Measurements from ENCODE around the gene HOXC12. TPM values are rescaled to one million over a fixed set of nuclear protein-coding genes. Genes with fewer than 3 reads are reported as not detected.

The HOXC12 gene
- total RNA-seq, 1 donor from 2014 or later, result 0.22 TPM

DNA sequence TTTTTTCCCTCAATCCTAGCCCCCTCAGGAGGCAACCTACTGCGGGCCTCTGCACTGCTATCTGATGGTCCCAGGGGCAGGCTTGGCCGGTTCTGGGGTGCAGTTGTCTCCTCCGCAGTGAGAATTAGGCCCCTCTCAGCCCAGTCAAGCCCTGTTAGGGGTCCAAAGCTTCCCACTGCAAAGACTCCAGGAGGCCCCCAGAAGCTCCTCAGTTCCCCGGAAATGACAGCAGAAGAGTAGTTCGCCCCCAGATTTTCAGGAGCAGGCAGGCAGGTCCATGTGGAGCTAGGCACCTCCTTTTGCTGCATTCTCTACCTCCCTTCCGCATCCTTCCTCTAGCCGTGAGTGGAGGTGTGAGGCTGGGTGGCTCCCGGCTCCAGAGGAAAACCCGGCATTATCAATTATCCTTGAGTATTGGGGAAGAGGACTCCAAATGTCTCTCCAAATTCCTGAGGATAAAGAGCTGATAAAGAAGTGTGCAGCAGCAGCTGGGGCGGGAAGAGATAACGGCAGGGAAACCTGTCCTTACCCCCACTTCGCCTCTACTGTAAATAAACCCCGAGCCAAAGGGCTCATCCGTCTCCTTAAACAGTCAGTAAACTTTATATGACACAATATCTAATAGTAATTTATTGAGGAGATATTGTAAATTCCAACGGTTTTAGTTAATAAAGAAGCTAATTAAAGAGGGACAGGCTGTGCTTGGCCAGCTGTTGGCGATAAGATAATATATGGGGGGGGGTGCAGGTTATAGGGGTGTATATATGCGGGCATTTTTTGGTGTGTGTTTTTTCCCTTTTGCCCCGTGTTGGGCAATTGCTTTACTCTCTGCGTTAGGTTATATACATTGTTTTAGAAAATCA lies 641 bp upstream of the HOXC12 start:
- no peak for DNase-seq (ENCODE audit: low spot score)
- intact Hi-C loops (cut with DNase I), result loop anchor here (10.0 kb wide), 1 partner anchor 199 kb away; the partner anchor contains the start of gene CISTR
- no peak for ATAC-seq

DNA sequence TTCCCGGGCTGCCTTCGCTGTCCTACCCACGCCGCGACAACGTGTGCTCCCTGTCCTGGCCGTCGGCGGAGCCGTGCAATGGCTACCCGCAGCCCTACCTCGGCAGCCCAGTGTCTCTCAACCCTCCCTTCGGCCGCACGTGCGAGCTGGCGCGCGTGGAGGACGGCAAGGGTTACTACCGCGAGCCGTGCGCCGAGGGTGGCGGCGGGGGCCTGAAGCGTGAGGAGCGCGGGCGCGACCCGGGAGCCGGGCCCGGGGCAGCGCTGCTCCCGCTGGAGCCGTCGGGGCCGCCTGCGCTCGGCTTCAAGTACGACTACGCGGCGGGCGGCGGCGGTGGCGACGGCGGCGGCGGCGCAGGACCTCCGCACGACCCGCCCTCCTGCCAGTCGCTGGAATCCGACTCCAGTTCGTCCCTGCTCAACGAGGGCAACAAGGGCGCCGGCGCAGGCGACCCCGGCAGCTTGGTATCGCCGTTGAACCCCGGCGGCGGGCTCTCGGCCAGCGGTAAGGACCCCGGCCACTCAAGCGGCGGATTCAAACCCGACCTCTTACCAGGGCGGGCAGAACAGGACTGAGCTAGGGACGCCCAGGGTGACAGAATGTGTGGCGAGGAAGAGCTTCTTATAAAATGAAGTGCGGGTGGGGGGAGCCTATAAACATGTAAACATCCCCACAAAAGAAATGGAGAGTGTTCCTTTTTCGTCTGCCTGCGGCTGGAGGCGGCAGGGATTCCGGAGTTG lies 503 bp downstream of the HOXC12 start:
- intact Hi-C loops (cut with DNase I), result loop anchor here (10.0 kb wide), 1 partner anchor 200 kb away; the partner anchor contains the start of gene CISTR
- DNase-seq (ENCODE audit: low spot score), result no peak
- no peak for ATAC-seq

GRCh38 chr12:53955776-53956250 lies 1.1 kb downstream of the HOXC12 start:
- ATAC-seq (no peak), DNase-seq (ENCODE audit: low spot score) (no peak)
- intact Hi-C loops (cut with DNase I), result loop anchor here (10.0 kb wide), 1 partner anchor 201 kb away; the partner anchor contains the start of gene CISTR

GRCh38 chr12:53956251-53956887 lies 1.7 kb downstream of the HOXC12 start:
- DNase-seq (ENCODE audit: low spot score) (no peak), ATAC-seq (no peak)
- intact Hi-C loops (cut with DNase I), result loop anchor here (10.0 kb wide), 1 partner anchor 202 kb away; the partner anchor contains the start of gene CISTR

GRCh38 chr12:53956914-53957536 lies 2.3 kb downstream of the HOXC12 start:
- DNase-seq (ENCODE audit: low spot score) (no peak), ATAC-seq (no peak)
- intact Hi-C loops (cut with DNase I), result loop anchor here (10.0 kb wide), 1 partner anchor 202 kb away; the partner anchor contains the start of gene CISTR

DNA sequence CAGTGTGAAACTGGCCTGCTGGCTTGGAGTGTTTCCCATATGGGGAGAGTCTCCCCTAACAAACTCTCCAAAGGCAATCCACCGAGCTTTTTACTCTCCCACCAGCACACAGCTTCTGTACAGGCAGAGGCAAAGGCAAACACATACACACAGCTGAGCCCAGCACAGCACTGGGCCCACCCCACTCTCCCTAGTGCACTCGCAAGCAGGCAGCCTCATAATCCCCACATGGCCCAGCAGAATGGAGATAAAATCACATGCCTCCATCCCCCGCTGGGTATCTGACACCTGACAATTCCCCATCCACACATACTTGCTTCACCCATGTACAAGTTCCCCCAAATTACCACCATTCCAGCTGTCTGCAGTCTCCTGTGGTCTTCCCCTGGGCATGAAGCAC lies 3.4 kb downstream of the HOXC12 start:
- intact Hi-C loops (cut with DNase I), result loop anchor here (10.0 kb wide), 1 partner anchor 203 kb away; the partner anchor contains the start of gene CISTR
- ATAC-seq (no peak), DNase-seq (ENCODE audit: low spot score) (no peak)

DNA sequence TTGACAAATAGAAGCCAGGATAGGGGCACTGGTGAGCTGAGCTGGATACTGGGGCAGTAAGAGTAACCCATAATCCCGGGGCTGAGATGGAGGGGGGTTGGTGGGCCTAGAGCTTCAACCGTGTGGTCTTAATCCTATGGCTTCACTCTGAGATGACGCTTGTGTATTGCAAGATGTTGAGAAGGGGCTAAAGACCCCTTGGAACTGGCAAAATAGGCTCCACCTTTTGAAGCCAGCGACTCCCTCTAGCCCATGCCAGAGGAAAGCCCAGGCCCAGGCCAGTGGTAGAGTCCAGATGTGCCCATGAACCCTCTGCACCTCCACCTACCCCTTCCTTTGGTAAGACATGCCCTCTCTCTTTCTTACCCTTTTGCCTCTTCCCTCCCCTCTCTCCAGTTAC lies 4.6 kb downstream of the HOXC12 start:
- ATAC-seq, result no peak
- no peak for DNase-seq (ENCODE audit: low spot score)
- intact Hi-C loops (cut with DNase I), result loop anchor here (10.0 kb wide), 1 partner anchor 205 kb away; the partner anchor contains the start of gene CISTR

- intact Hi-C loops (cut with DNase I), result no loop called here
- ATAC-seq (no peak), DNase-seq (ENCODE audit: low spot score) (no peak)
These were observed 5.7 kb downstream of the HOXC12 start for GRCh38 chr12:53960187-53961024.

GRCh38 chr12:53961025-53961761 lies 6.5 kb downstream of the HOXC12 start:
- DNase-seq (ENCODE audit: low spot score) (no peak), ATAC-seq (no peak)
- intact Hi-C loops (cut with DNase I), result no loop called here

GRCh38 chr12:53963005-53963404 lies 8.3 kb downstream of the HOXC12 start:
- no peak for DNase-seq (ENCODE audit: low spot score)
- intact Hi-C loops (cut with DNase I), result no loop called here
- ATAC-seq, result no peak

DNA sequence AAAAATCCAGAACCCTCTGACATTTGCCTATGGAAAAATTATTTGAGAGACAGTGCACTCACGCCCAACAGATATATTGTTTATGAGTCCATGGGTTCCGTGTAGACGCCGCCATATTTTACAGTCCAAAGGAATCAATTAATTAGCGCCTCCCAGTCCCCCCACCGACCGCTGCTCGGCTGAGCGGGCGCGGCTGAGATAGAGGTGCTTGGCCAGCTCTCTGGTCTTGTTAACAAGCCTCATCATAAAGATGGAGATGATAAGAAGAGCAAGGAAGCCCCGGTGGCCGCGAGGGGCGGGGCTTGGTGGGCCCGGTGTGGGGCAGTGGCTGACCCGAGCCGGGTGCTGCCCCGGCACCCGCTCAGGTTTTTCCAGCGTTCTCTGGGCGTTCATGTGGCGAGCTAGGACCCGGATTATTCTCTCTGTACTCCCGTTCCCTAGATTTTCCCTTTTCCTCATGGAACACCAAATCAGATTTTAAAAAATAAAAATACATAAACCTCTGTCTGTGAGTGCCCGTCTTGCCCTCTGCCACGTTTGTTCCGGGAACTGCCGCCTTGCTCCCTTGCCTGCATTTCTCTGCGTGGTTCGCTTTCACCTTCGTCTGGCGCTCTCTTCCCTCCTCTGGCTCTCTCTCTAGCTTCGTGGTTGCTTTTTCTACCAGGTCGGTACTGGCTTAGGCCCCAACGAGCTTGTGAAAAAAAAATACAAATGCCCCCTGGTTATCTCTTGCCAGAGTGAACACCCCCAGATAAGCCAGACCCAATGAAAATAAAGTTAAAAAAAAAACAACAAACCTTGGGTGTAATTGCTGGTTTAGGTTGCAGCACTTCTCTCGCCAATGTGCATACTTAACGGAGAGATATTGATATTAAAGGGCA lies 9.0 kb downstream of the HOXC12 start:
- intact Hi-C loops (cut with DNase I), result no loop called here
- DNase-seq (ENCODE audit: low spot score), result no peak

GRCh38 chr12:53964315-53964713 lies 9.6 kb downstream of the HOXC12 start:
- no peak for DNase-seq (ENCODE audit: low spot score)
- intact Hi-C loops (cut with DNase I), result no loop called here
- no peak for ATAC-seq

More for the DNA sequence above, 9.0 kb downstream of the HOXC12 start:
- ATAC-seq, result no peak

DNA sequence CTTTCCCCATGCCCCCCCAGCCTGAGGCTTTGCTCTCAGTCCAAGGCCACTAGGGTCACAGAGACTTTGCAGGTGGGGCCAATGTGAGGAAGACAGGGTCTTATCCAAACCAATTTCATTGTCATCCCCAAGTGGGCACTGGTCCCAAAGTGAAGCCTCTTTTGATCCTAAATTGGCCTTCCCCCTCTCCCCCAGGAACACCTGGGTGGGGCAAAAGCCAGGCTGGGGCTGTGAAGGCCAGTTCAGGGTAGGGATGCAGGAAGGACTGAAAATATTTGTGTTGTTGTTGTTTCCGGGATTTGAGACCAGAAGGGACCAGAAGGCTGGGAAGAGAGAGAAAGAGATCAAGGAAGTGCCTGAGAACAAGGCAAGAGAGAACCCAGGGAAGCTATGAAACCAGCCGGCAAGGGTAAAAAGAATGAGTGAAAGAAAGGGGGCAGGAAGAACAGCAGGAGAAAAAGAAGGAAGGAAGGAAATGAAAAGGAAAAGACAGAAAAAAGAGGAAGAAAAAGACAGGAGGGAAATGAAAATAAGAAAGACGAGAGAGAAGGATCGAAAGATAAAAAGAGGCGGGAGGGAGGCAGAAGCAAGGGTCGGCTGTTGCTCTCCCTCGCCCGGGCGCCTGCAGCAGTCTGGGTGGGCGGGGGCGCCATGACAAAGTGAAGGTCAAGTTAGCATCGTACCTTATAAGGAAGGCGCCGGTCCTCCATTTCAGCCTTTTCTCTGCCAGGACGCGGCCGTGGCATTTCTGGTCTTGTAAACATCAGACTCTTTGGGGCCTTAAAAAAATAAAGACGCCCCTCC lies 10.8 kb downstream of the HOXC12 start:
- ATAC-seq, result peak; percentile 84
- intact Hi-C loops (cut with DNase I), result no loop called here
- peak; percentile 83 for DNase-seq (ENCODE audit: low spot score)

- intact Hi-C loops (cut with DNase I), result no loop called here
- DNase-seq (ENCODE audit: low spot score), result no peak
- peak; percentile 49 for ATAC-seq
These were observed 11.3 kb downstream of the HOXC12 start for GRCh38 chr12:53966085-53966384.

- no peak for DNase-seq (ENCODE audit: low spot score)
- ATAC-seq, result peak; percentile 66
- intact Hi-C loops (cut with DNase I), result loop anchor here (1.0 kb wide), 1 partner anchor 32 kb away; no protein-coding TSS in a partner anchor
These were observed 11.9 kb downstream of the HOXC12 start for GRCh38 chr12:53966385-53967133.

Measured in sciatic nerve (tissue), 2 donors.